IMR-90 (cell line): ENCODE measurements around the gene ZNF670. TPM values are rescaled to one million over a fixed set of nuclear protein-coding genes. Genes with fewer than 3 reads are reported as not detected.

Source experiments
- ATAC-seq: fragments of 200-7000 bp; cut with Tn5 transposase; 2 replicates; pipeline ENCODE4 v1.9.1; 2020; ENCODE audit warnings: low read depth, mild to moderate bottlenecking, moderate library complexity
- BruUV-seq: library from RNA; stranded (reverse); fragments of 400-500 nt; replicated peaks from 2 replicates; lab custom pipeline; 2021; lab: Mats Ljungman, UMichigan
- CTCF ChIA-PET: fragments of 300-600 bp; formaldehyde crosslinking; extraction: SDS; loops from one replicate; lab custom pipeline; 2021; ENCODE audit warnings: antibody characterized with exemption; lab: Yijun Ruan, JAX
- POLR2A ChIA-PET: fragments of 300-600 bp; sonication (Branson Sonifier 250); formaldehyde crosslinking; loops from one replicate; lab custom pipeline; 2022; ENCODE audit warnings: antibody characterized with exemption; ENCODE audit not compliant: unreplicated experiment; lab: Charles Lee
- DNase-seq: peaks from one replicate; pipeline ENCODE4 v3.0.0; 2013
- H2AFZ ChIP-seq: replicated peaks from 2 replicates; pipeline ENCODE3; 2013; ENCODE audit warnings: low read length, mild to moderate bottlenecking; ENCODE audit not compliant: poor library complexity
- H2AK5ac ChIP-seq: 2 replicates; pipeline ENCODE4 v1.6.1; 2013; ENCODE audit warnings: low read depth, low read length, inconsistent platforms
- H2AK9ac ChIP-seq: replicated peaks from 2 replicates; pipeline ENCODE3; 2013; ENCODE audit warnings: mild to moderate bottlenecking, low read depth, low read length, moderate library complexity; ENCODE audit not compliant: poor library complexity
- H2BK120ac ChIP-seq: 2 replicates; pipeline ENCODE4 v1.6.1; 2013; ENCODE audit warnings: low read depth, low read length, inconsistent platforms
- H2BK15ac ChIP-seq: 3 replicates; pipeline ENCODE4 v1.6.1; 2013; ENCODE audit warnings: low read depth, low read length, inconsistent platforms
- H2BK20ac ChIP-seq: 2 replicates; pipeline ENCODE4 v1.6.1; 2013; ENCODE audit warnings: low read depth, mild to moderate bottlenecking, inconsistent platforms, low read length, moderate library complexity
- H2BK5ac ChIP-seq: 2 replicates; pipeline ENCODE4 v1.6.1; 2013; ENCODE audit warnings: mild to moderate bottlenecking, low read depth, low read length, inconsistent platforms; ENCODE audit not compliant: poor library complexity, severe bottlenecking
- H3K14ac ChIP-seq: replicated peaks from 2 replicates; pipeline ENCODE4 v1.6.1; 2013; ENCODE audit warnings: low read depth, low read length, inconsistent platforms
- H3K18ac ChIP-seq: 2 replicates; pipeline ENCODE4 v1.6.1; 2013; ENCODE audit warnings: low read depth, low read length, control low read depth
- H3K23ac ChIP-seq: 2 replicates; pipeline ENCODE4 v1.6.1; 2013; ENCODE audit warnings: low read depth, low read length, inconsistent platforms
- H3K27ac ChIP-seq: 2 replicates; pipeline ENCODE4 v1.5.1; 2013; ENCODE audit warnings: mild to moderate bottlenecking, control low read depth, low read length; ENCODE audit not compliant: insufficient read depth
- H3K27me3 ChIP-seq: 2 replicates; pipeline ENCODE4 v1.6.1; 2013; ENCODE audit warnings: low read length; ENCODE audit not compliant: control insufficient read depth, insufficient read depth
- H3K36me3 ChIP-seq: 2 replicates; pipeline ENCODE4 v1.6.1; 2013; ENCODE audit warnings: low read length, mixed read lengths; ENCODE audit not compliant: control insufficient read depth, insufficient read depth
- H3K4ac ChIP-seq: 2 replicates; pipeline ENCODE4 v1.6.1; 2013; ENCODE audit warnings: low read depth, low read length, inconsistent platforms
- H3K4me1 ChIP-seq: 2 replicates; pipeline ENCODE4 v1.6.1; 2013; ENCODE audit warnings: low read length, mixed read lengths; ENCODE audit not compliant: control insufficient read depth, insufficient read depth
- H3K4me2 ChIP-seq: 2 replicates; pipeline ENCODE4 v1.6.1; 2013; ENCODE audit warnings: low read depth, mild to moderate bottlenecking, control low read depth, low read length, moderate library complexity
- H3K4me3 ChIP-seq: 2 replicates; pipeline ENCODE4 v1.5.1; 2013; ENCODE audit warnings: low read depth, mild to moderate bottlenecking, control low read depth, low read length, moderate library complexity; ENCODE audit not compliant: insufficient read depth
- H3K56ac ChIP-seq: 2 replicates; pipeline ENCODE4 v1.6.1; 2013; ENCODE audit warnings: low read length, inconsistent platforms; ENCODE audit not compliant: insufficient read depth; ENCODE audit errors: extremely low read depth
- H3K79me1 ChIP-seq, 2 experiments: 2 replicates each; pipeline ENCODE4 v1.6.1; 2013; ENCODE audit warnings: low read length in 2 of 2, inconsistent platforms in 1 of 2, low read depth in 1 of 2
- H3K9ac ChIP-seq: 2 replicates; pipeline ENCODE4 v1.6.1; 2013; ENCODE audit warnings: low read depth, low read length, control low read depth
- H3K9me1 ChIP-seq: 2 replicates; pipeline ENCODE4 v1.6.1; 2013; ENCODE audit warnings: low read length, inconsistent platforms; ENCODE audit not compliant: insufficient read depth
- H3K9me3 ChIP-seq: 2 replicates; pipeline ENCODE4 v1.6.1; 2013; ENCODE audit warnings: low read length; ENCODE audit not compliant: control insufficient read depth, insufficient read depth
- H4K20me1 ChIP-seq: 2 replicates; pipeline ENCODE4 v1.6.1; 2013; ENCODE audit warnings: low read length, inconsistent platforms; ENCODE audit not compliant: insufficient read depth
- H4K5ac ChIP-seq: 2 replicates; pipeline ENCODE4 v1.6.1; 2013; ENCODE audit warnings: mild to moderate bottlenecking, low read depth, low read length, control low read depth
- H4K8ac ChIP-seq, 2 experiments: 2 replicates each; pipeline ENCODE4 v1.6.1; 2013; ENCODE audit warnings: low read depth in 2 of 2, low read length in 2 of 2, control low read depth in 1 of 2, inconsistent platforms in 1 of 2
- H4K91ac ChIP-seq: 2 replicates; pipeline ENCODE4 v1.6.1; 2013; ENCODE audit warnings: low read depth, low read length, inconsistent platforms; ENCODE audit not compliant: insufficient read depth
- BHLHE40 ChIP-seq: fragments of 150-350 bp; IDR thresholded peaks from 2 replicates; pipeline ENCODE4 v1.6.1; 2016; ENCODE audit warnings: mild to moderate bottlenecking, low read depth, low read length
- CEBPB ChIP-seq: IDR thresholded peaks from 2 replicates; pipeline ENCODE4 v1.6.1; 2012; ENCODE audit warnings: low read depth, low read length, improper control_type of control experiment
- MAFK ChIP-seq: IDR thresholded peaks from 2 replicates; pipeline ENCODE4 v1.6.1; 2012; ENCODE audit warnings: low read depth, low read length, improper control_type of control experiment
- MXI1 ChIP-seq: IDR thresholded peaks from 2 replicates; pipeline ENCODE4 v1.6.1; 2012; ENCODE audit warnings: low read depth, mild to moderate bottlenecking, low read length, moderate library complexity, borderline replicate concordance
- NFE2L2 ChIP-seq: fragments of 150-350 bp; IDR thresholded peaks from 2 replicates; pipeline ENCODE4 v1.6.1; 2016; ENCODE audit warnings: low read depth, mild to moderate bottlenecking, low read length
- POLR2A ChIP-seq: IDR thresholded peaks from 2 replicates; pipeline ENCODE4 v1.6.1; 2012; ENCODE audit warnings: mild to moderate bottlenecking, low read depth, low read length
- RAD21 ChIP-seq: IDR thresholded peaks from 2 replicates; pipeline ENCODE4 v1.6.1; 2012; ENCODE audit warnings: low read length, improper control_type of control experiment
- RCOR1 ChIP-seq: IDR thresholded peaks from 2 replicates; pipeline ENCODE4 v1.6.1; 2012; ENCODE audit warnings: mild to moderate bottlenecking, low read length, improper control_type of control experiment; ENCODE audit not compliant: insufficient replicate concordance
- RFX5 ChIP-seq: IDR thresholded peaks from 2 replicates; pipeline ENCODE4 v1.8.0; 2012; ENCODE audit warnings: low read depth, mild to moderate bottlenecking, low read length, moderate library complexity
- WGBS, 2 experiments: methylation state at CpG; one replicate each; pipeline versions ENCODE4 v1.1.5 to v1.1.7; 2013; ENCODE audit warnings: missing lambda C conversion rate in 2 of 2; ENCODE audit not compliant: insufficient read length in 1 of 2; ENCODE audit errors: extremely low coverage in 2 of 2; 5-methylcytosine and 5-hydroxymethylcytosine counted together
- dilution Hi-C: fragments of 300-500 bp; cut with HindIII; formaldehyde crosslinking; loops from one replicate; pipeline ENCODE4 v1.14.3; 2018; ENCODE audit warnings: low sequenced_read_pairs; ENCODE audit not compliant: unreplicated experiment
- in situ Hi-C: fragments of 300-500 bp; cut with MboI; formaldehyde crosslinking; loops from 3 replicates; pipeline ENCODE4 v1.14.3; 2019; ENCODE audit warnings: low sequenced_read_pairs, inconsistent platforms, mixed read lengths
- intact Hi-C: fragments of 100-400 bp; cut with micrococcal nuclease; formaldehyde crosslinking; loops from 2 replicates; pipeline ENCODE4 v1.10.0; 2022
- polyA plus RNA-seq, 3 experiments: library from polyadenylated mRNA; depleted of rRNA; stranded (reverse); fragments of >200 nt; gene quantifications; 2 replicates each; pipeline ENCODE4 v1.2.3, GENCODE V29; 2012; ENCODE audit warnings: low replicate concordance in 1 of 3
- total RNA-seq: library from RNA; depleted of rRNA; stranded (reverse); fragments of >200 nt; gene quantifications from 2 replicates; pipeline ENCODE4 v1.2.3, GENCODE V29; 2012
- TF ChIP-seq, protein P1 (sequence below): conservative IDR thresholded peaks from 2 replicates; pipeline ENCODE4 v1.5.1; 2012; ENCODE audit warnings: mild to moderate bottlenecking, low read depth, low read length, improper control_type of control experiment
- TF ChIP-seq, protein P2 (sequence below): fragments of 150-350 bp; IDR thresholded peaks from 2 replicates; pipeline ENCODE4 v1.6.1; 2017; ENCODE audit warnings: mild to moderate bottlenecking, antibody characterized with exemption, low read length, low read depth
- TF ChIP-seq, protein P3 (sequence below): fragments of 150-350 bp; IDR thresholded peaks from 2 replicates; pipeline ENCODE4 v1.6.1; 2016; ENCODE audit warnings: low read depth, mild to moderate bottlenecking, low read length, moderate library complexity, borderline replicate concordance

Gene ZNF670
- total and polyA plus RNA-seq, 2 of the 4 experiments (the other 2 are of a cell fraction), result 1.8 to 4.5 TPM

DNA sequence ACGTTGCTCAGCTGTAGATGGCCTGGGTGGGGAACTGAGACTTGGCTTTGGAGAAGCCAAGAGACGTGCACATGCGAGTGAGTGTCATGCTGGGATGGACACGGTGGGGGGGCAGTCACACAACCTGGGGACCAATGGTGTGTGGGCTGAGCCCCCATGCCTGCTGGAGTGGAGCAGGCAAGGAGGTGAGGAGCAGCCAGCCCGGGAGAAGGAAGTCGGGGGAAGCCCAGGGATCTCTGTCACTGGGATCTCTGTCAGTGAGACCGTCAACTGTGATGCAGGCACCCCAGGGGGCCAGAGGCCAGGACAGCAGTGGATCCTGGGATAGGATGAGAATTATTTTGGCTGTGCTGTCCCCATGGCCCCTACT is 36.5 kb upstream of the ZNF670 start:
- Histone ChIP-seq H3K9me3 (no peaks in the 10 kb centered on the region), H3K9ac (no peak overlapping the region), H3K27me3 (no peaks in the 10 kb centered on the region), H3K56ac (no peak overlapping the region), H3K4me3 (no peak overlapping the region), H3K23ac (no peak overlapping the region), H3K36me3 (no peaks in the 10 kb centered on the region), H3K4me1 (no peaks in the 10 kb centered on the region; the same call in 1 of the 2 replicates), H3K9me1 (no peaks in the 10 kb centered on the region; the same call in 1 of the 2 replicates), H2AK5ac (no peak overlapping the region), H2BK5ac (no peak overlapping the region), H2BK120ac (no peak overlapping the region), H2BK15ac (no peak overlapping the region), H3K14ac (no peak overlapping the region), H2AK9ac (peak overlapping the region; percentile 28), H4K91ac (no peak overlapping the region), H3K79me1 (peaks cover 0 to 7% of the 10 kb centered on the region in 2 experiments; a peak in 1 of 4 replicates), H3K4me2 (no peak overlapping the region), H4K5ac (no peak overlapping the region), H3K4ac (no peak overlapping the region), H3K18ac (no peak overlapping the region), H2BK20ac (no peak overlapping the region), H2AFZ (no peak overlapping the region), H4K8ac (no peak overlapping the region), H3K27ac (no peak overlapping the region), H4K20me1 (no peaks in the 10 kb centered on the region; the same call in 1 of the 2 replicates)
- WGBS, 2 experiments, result 40% methylated on average over 1 of the region's 7 CpGs; no CpG with 5 or more reads in 1 of the 2 experiments
- ChIA-PET POLR2A (no interaction called here), CTCF (no interaction called here)
- dilution Hi-C loops (no loop called here), in situ Hi-C loops (no loop called here), intact Hi-C loops (no loop called here)
- ATAC-seq, result no peak
- no TSS peak for BruUV-seq
- DNase-seq, result no peak
- TF ChIP-seq, protein P1, sequence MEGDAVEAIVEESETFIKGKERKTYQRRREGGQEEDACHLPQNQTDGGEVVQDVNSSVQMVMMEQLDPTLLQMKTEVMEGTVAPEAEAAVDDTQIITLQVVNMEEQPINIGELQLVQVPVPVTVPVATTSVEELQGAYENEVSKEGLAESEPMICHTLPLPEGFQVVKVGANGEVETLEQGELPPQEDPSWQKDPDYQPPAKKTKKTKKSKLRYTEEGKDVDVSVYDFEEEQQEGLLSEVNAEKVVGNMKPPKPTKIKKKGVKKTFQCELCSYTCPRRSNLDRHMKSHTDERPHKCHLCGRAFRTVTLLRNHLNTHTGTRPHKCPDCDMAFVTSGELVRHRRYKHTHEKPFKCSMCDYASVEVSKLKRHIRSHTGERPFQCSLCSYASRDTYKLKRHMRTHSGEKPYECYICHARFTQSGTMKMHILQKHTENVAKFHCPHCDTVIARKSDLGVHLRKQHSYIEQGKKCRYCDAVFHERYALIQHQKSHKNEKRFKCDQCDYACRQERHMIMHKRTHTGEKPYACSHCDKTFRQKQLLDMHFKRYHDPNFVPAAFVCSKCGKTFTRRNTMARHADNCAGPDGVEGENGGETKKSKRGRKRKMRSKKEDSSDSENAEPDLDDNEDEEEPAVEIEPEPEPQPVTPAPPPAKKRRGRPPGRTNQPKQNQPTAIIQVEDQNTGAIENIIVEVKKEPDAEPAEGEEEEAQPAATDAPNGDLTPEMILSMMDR, result no peak
- TF ChIP-seq RFX5 (no peak), BHLHE40 (no peak), NFE2L2 (no peak), MAFK (no peak), RAD21 (no peak), CEBPB (no peak), RCOR1 (no peak), MXI1 (no peak), POLR2A (no peak)
- TF ChIP-seq, protein P2, sequence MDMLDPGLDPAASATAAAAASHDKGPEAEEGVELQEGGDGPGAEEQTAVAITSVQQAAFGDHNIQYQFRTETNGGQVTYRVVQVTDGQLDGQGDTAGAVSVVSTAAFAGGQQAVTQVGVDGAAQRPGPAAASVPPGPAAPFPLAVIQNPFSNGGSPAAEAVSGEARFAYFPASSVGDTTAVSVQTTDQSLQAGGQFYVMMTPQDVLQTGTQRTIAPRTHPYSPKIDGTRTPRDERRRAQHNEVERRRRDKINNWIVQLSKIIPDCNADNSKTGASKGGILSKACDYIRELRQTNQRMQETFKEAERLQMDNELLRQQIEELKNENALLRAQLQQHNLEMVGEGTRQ, result no peak
- TF ChIP-seq, protein P3, sequence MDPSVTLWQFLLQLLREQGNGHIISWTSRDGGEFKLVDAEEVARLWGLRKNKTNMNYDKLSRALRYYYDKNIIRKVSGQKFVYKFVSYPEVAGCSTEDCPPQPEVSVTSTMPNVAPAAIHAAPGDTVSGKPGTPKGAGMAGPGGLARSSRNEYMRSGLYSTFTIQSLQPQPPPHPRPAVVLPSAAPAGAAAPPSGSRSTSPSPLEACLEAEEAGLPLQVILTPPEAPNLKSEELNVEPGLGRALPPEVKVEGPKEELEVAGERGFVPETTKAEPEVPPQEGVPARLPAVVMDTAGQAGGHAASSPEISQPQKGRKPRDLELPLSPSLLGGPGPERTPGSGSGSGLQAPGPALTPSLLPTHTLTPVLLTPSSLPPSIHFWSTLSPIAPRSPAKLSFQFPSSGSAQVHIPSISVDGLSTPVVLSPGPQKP, result no peak
